Measurements from ENCODE around the gene NKX1-1. TPM values are rescaled to one million over a fixed set of nuclear protein-coding genes. Genes with fewer than 3 reads are reported as not detected.

Gene NKX1-1
- total RNA-seq, 1 donor: not detected

DNA sequence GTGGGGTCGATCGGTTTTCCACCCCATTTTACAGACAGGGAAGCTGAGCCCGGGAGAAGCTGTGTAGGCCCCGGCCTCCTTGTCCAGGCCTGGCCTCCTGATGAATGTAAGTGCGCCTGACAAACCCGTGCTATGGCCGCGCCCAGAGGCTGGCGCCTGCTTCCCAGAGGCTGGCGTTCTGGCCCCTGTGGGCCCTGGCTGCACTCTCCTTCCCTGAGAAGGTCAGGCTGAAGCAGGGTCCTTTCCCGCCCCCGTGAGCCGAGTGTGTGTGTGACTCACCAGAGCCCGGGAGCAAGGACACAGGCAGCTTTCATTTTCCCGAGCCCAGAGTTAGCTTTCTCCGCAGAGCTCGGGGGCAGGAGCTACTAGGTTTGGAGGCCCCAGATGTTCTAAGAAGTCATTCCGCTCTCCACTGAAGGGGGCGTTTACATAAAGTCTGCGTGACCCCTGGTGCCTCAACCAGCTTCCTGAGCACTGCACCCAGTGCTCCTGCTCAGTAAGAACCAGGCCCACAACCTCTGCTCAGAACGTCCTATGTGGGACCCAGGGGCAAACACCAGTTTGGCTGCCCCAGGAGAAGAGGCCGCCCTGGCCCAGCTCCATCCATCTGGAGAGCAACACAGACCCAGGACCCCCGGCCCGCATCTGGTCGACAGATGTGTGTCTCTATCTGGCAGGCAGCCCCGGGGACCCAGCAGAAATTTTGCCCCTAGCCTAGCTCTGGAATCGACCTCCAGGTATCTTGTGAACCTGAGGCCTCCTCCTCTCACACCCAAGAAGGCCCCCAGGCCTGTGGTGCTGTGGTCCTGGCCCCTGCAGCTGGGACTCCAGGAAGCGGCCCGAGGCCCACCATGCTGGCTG is 45.6 kb downstream of the NKX1-1 start:
- Histone ChIP-seq H3K4me2 (ENCODE audit: insufficient read depth, low read length) (no peak overlapping the region), H3K27me3 (ENCODE audit: insufficient read depth, low read length) (no peaks in the 10 kb centered on the region), H3K4me1 (ENCODE audit: insufficient read depth, low read length) (no peaks in the 10 kb centered on the region), H2AFZ (ENCODE audit: low read length) (no peak overlapping the region), H3K4me3 (ENCODE audit: insufficient read depth, low read length) (no peak overlapping the region), H4K20me1 (ENCODE audit: insufficient read depth, low read length) (peaks cover 4% of the 10 kb centered on the region), H3K36me3 (ENCODE audit: insufficient read depth, low read length) (peaks cover 11% of the 10 kb centered on the region), H3K27ac (ENCODE audit: low read depth, low read length) (peak overlapping the region; percentile 12), H3K79me2 (ENCODE audit: insufficient read depth, low read length) (no peaks in the 10 kb centered on the region), H3K9me3 (ENCODE audit: low read depth, low read length) (no peaks in the 10 kb centered on the region)
- DNase-seq (ENCODE audit: insufficient read length, low spot score, missing footprints): peak; percentile 98
- TF ChIP-seq, protein P1, sequence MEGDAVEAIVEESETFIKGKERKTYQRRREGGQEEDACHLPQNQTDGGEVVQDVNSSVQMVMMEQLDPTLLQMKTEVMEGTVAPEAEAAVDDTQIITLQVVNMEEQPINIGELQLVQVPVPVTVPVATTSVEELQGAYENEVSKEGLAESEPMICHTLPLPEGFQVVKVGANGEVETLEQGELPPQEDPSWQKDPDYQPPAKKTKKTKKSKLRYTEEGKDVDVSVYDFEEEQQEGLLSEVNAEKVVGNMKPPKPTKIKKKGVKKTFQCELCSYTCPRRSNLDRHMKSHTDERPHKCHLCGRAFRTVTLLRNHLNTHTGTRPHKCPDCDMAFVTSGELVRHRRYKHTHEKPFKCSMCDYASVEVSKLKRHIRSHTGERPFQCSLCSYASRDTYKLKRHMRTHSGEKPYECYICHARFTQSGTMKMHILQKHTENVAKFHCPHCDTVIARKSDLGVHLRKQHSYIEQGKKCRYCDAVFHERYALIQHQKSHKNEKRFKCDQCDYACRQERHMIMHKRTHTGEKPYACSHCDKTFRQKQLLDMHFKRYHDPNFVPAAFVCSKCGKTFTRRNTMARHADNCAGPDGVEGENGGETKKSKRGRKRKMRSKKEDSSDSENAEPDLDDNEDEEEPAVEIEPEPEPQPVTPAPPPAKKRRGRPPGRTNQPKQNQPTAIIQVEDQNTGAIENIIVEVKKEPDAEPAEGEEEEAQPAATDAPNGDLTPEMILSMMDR (IDR thresholded peaks at IDR 0.05; ENCODE audit: extremely low read depth, low read depth, low read length): no peak

DNA sequence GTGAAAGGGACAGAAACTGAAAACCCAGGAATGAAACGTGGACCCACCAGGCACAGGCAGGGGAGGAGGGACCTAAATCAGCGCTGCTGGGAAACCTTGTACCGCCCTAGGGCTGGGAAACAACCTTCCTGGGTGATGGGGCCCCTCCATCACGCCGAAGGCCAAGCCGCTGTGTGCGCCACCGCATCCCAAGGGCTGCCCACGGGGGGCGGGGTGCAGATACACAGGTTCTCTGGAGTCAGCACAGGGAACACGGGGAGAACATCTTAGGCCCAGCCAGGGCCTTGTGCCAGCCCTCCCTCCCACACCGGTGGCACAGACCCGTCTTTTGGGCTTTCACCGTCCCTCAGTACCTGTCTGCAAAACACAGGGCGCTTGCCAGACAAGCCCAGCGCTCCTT is 46.3 kb downstream of the NKX1-1 start:
- no peaks in the 10 kb centered on the region for H3K27me3 ChIP-seq (ENCODE audit: insufficient read depth, low read length)
- H3K4me1 ChIP-seq (ENCODE audit: insufficient read depth, low read length): no peaks in the 10 kb centered on the region
- no peaks in the 10 kb centered on the region for H3K79me2 ChIP-seq (ENCODE audit: insufficient read depth, low read length)
- no peak for DNase-seq (ENCODE audit: insufficient read length, low spot score, missing footprints)
- H3K9me3 ChIP-seq (ENCODE audit: low read depth, low read length): no peaks in the 10 kb centered on the region
- H3K4me2 ChIP-seq (ENCODE audit: insufficient read depth, low read length): no peak overlapping the region
- H2AFZ ChIP-seq (ENCODE audit: low read length): no peak overlapping the region
- H3K27ac ChIP-seq (ENCODE audit: low read depth, low read length): no peak overlapping the region
- TF ChIP-seq, protein P1 (IDR thresholded peaks at IDR 0.05; ENCODE audit: extremely low read depth, low read depth, low read length): no peak
- peaks cover 11% of the 10 kb centered on the region for H3K36me3 ChIP-seq (ENCODE audit: insufficient read depth, low read length)
- no peak overlapping the region for H3K4me3 ChIP-seq (ENCODE audit: insufficient read depth, low read length)
- H4K20me1 ChIP-seq (ENCODE audit: insufficient read depth, low read length): peaks cover 4% of the 10 kb centered on the region

DNA sequence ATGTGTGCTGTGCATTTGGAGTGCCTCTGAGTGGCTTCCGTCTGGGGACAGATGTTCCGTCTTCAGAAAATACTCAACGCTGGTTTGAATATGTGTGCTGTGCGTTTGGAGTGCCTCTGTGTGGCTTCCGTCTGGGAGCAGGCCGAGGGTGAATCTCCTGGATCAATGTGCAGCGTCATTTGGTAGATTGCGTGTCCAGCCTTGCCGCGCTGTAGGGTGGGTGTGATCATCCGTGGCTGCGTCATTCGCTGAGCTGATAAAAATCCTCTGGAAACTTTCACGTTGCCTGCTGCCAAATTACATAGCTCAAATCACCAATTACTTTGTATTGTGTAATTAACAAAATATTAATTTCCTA is 47.1 kb downstream of the NKX1-1 start:
- Histone ChIP-seq H4K20me1 (ENCODE audit: insufficient read depth, low read length) (peaks cover 4% of the 10 kb centered on the region), H3K27ac (ENCODE audit: low read depth, low read length) (no peak overlapping the region), H3K4me1 (ENCODE audit: insufficient read depth, low read length) (no peaks in the 10 kb centered on the region), H3K9me3 (ENCODE audit: low read depth, low read length) (no peaks in the 10 kb centered on the region), H3K36me3 (ENCODE audit: insufficient read depth, low read length) (peaks cover 11% of the 10 kb centered on the region), H2AFZ (ENCODE audit: low read length) (no peak overlapping the region), H3K4me2 (ENCODE audit: insufficient read depth, low read length) (no peak overlapping the region), H3K4me3 (ENCODE audit: insufficient read depth, low read length) (no peak overlapping the region), H3K27me3 (ENCODE audit: insufficient read depth, low read length) (no peaks in the 10 kb centered on the region), H3K79me2 (ENCODE audit: insufficient read depth, low read length) (no peaks in the 10 kb centered on the region)
- TF ChIP-seq, protein P1 (IDR thresholded peaks at IDR 0.05; ENCODE audit: extremely low read depth, low read depth, low read length): no peak
- DNase-seq (ENCODE audit: insufficient read length, low spot score, missing footprints): no peak

DNA sequence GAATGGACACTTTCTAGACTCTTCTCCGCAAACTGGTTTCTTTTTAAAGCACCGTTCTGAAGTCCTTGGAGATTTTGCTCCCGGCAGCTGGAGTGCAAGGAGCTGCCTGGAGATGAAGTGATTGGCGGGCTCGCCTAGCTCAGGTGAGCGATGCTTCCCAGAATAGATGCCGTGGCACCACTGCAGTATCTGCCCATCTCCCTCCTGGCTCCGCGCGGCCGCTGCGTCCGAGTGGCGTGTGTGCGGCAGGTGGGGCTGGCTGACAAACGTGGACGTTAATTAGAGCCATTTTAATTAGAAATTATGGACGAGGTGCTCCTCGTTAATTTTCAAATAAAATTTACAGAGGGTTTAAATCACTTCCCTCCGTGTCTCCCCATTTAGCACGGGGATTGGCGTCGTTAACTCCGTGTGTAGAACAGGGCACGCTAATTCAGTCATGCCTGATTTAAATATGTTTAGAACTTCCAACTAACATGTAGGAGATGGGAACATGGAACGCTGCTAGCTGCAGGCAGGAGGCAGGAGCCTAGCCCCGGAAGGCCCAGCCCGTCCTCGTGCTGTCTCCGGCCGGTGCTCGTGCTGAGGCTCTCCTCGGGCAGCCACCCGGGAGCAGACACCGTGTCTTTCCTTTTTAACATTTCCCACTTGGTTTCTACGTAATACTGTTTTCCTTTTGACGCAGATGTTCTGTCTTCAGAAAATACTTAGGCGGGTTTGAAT is 47.7 kb downstream of the NKX1-1 start:
- H3K9me3 ChIP-seq (ENCODE audit: low read depth, low read length): no peaks in the 10 kb centered on the region
- no peak overlapping the region for H3K4me3 ChIP-seq (ENCODE audit: insufficient read depth, low read length)
- peaks cover 11% of the 10 kb centered on the region for H3K36me3 ChIP-seq (ENCODE audit: insufficient read depth, low read length)
- no peak overlapping the region for H2AFZ ChIP-seq (ENCODE audit: low read length)
- H3K79me2 ChIP-seq (ENCODE audit: insufficient read depth, low read length): no peaks in the 10 kb centered on the region
- TF ChIP-seq, protein P1 (IDR thresholded peaks at IDR 0.05; ENCODE audit: extremely low read depth, low read depth, low read length): no peak
- peaks cover 4% of the 10 kb centered on the region for H4K20me1 ChIP-seq (ENCODE audit: insufficient read depth, low read length)
- H3K4me1 ChIP-seq (ENCODE audit: insufficient read depth, low read length): no peaks in the 10 kb centered on the region
- no peak overlapping the region for H3K4me2 ChIP-seq (ENCODE audit: insufficient read depth, low read length)
- DNase-seq (ENCODE audit: insufficient read length, low spot score, missing footprints): no peak
- H3K27ac ChIP-seq (ENCODE audit: low read depth, low read length): no peak overlapping the region
- no peaks in the 10 kb centered on the region for H3K27me3 ChIP-seq (ENCODE audit: insufficient read depth, low read length)
